GM21529 (cell line): ENCODE results near the gene SCN7A.
"Not testable (repeated sequence)": the region's sequence is repeated elsewhere in the genome, so short reads cannot be mapped to it uniquely, and the experiment has no call there.

ENCODE experiments used
- ATAC-seq: cut with Tn5 transposase; IDR thresholded peaks from one replicate; pipeline ENCODE4 v1.9.1; 2021; ENCODE audit not compliant: unreplicated experiment

SCN7A gene

GRCh38 chr2:166360906-166361305 is 133.1 kb downstream of the SCN7A start:
- no peak for ATAC-seq

GRCh38 chr2:166360426-166360825 is 133.6 kb downstream of the SCN7A start:
- no peak for ATAC-seq

GRCh38 chr2:166357950-166358321 is 136.1 kb downstream of the SCN7A start:
- not testable (repeated sequence) for ATAC-seq

- ATAC-seq, result no peak
These were observed 136.7 kb downstream of the SCN7A start for GRCh38 chr2:166357068-166357949.
